WTC11 (cell line): ENCODE data around the gene CDC16. TPM values are rescaled to one million over a fixed set of nuclear protein-coding genes. Genes with fewer than 3 reads are reported as not detected.

Source experiments
- ATAC-seq: fragments of 200-7000 bp; cut with Tn5 transposase; 2 replicates; pipeline ENCODE4 v1.10.0; 2021; ENCODE audit warnings: mild to moderate bottlenecking, moderate library complexity
- CTCF ChIA-PET: fragments of 300-600 bp; sonication (Branson Sonifier 250); formaldehyde crosslinking; loops from one replicate; lab custom pipeline; 2021; ENCODE audit warnings: antibody characterized with exemption; lab: Charles Lee
- POLR2A ChIA-PET: fragments of 350-600 bp; sonication (Branson Sonifier 250); formaldehyde crosslinking; loops from one replicate; lab custom pipeline; 2021; ENCODE audit warnings: antibody characterized with exemption; lab: Charles Lee
- DNase-seq: peaks from one replicate; pipeline ENCODE4 v3.0.0; 2021; ENCODE audit warnings: low spot score
- H3K27ac Mint-ChIP-seq: 2 replicates; pipeline ENCODE4 v1.8.0; 2021; ENCODE audit warnings: mixed read lengths
- H3K27me3 Mint-ChIP-seq: 2 replicates; pipeline ENCODE4 v1.8.0; 2021; ENCODE audit warnings: low read depth, mild to moderate bottlenecking, moderate library complexity, mixed read lengths
- H3K36me3 Mint-ChIP-seq: 2 replicates; pipeline ENCODE4 v1.8.0; 2021; ENCODE audit warnings: mixed read lengths
- H3K4me1 Mint-ChIP-seq: 2 replicates; pipeline ENCODE4 v1.8.0; 2022; ENCODE audit warnings: mixed read lengths
- H3K4me3 Mint-ChIP-seq: 2 replicates; pipeline ENCODE4 v1.8.0; 2021; ENCODE audit warnings: mild to moderate bottlenecking, moderate library complexity, mixed read lengths
- H3K9me3 Mint-ChIP-seq: 2 replicates; pipeline ENCODE4 v1.8.0; 2021; ENCODE audit warnings: mixed read lengths
- AFF4 ChIP-seq: sonication (generic); formaldehyde crosslinking; IDR thresholded peaks from 2 replicates; pipeline ENCODE4 v1.8.1; 2023; ENCODE audit warnings: mild to moderate bottlenecking, missing genetic modification reagents, borderline replicate concordance
- ARID4B ChIP-seq: sonication (generic); formaldehyde crosslinking; IDR thresholded peaks from 2 replicates; pipeline ENCODE4 v1.8.0; 2023; ENCODE audit warnings: missing genetic modification reagents, mild to moderate bottlenecking, borderline replicate concordance
- ATF3 ChIP-seq: sonication (generic); formaldehyde crosslinking; conservative IDR thresholded peaks from 2 replicates; pipeline ENCODE4 v1.8.1; 2022; ENCODE audit warnings: mild to moderate bottlenecking, missing genetic modification reagents
- EMX1 ChIP-seq: fragments of 250-450 bp; sonication (Bioruptor Pico); IDR thresholded peaks from 2 replicates; pipeline ENCODE4 v1.8.0; 2021; ENCODE audit warnings: mild to moderate bottlenecking
- FOXK1 ChIP-seq: sonication (generic); formaldehyde crosslinking; IDR thresholded peaks from 2 replicates; pipeline ENCODE4 v1.8.0; 2022; ENCODE audit warnings: mild to moderate bottlenecking, moderate library complexity, missing genetic modification reagents
- GABPB1 ChIP-seq: sonication (generic); formaldehyde crosslinking; IDR thresholded peaks from 2 replicates; pipeline ENCODE4 v1.8.1; 2023; ENCODE audit warnings: mild to moderate bottlenecking, missing genetic modification reagents
- GTF2I ChIP-seq: fragments of 250-450 bp; sonication (Bioruptor Pico); conservative IDR thresholded peaks from 2 replicates; pipeline ENCODE4 v1.4.0; 2021; ENCODE audit warnings: mild to moderate bottlenecking
- JAZF1 ChIP-seq: fragments of 250-450 bp; sonication (Bioruptor Pico); IDR thresholded peaks from 2 replicates; pipeline ENCODE4 v1.9.0; 2021; ENCODE audit warnings: moderate library complexity, mild to moderate bottlenecking, inconsistent platforms
- KAT7 ChIP-seq: sonication (generic); formaldehyde crosslinking; IDR thresholded peaks from 2 replicates; pipeline ENCODE4 v1.8.1; 2023; ENCODE audit warnings: missing genetic modification reagents, mild to moderate bottlenecking, borderline replicate concordance
- OVOL2 ChIP-seq: fragments of 250-450 bp; sonication (Bioruptor Pico); IDR thresholded peaks from 2 replicates; pipeline ENCODE4 v1.9.0; 2021; ENCODE audit warnings: mild to moderate bottlenecking, borderline replicate concordance
- PRDM15 ChIP-seq: sonication (generic); formaldehyde crosslinking; IDR thresholded peaks from 2 replicates; pipeline ENCODE4 v1.8.0; 2022; ENCODE audit warnings: missing genetic modification reagents
- PRRX2 ChIP-seq: fragments of 250-450 bp; sonication (Bioruptor Pico); IDR thresholded peaks from 2 replicates; pipeline ENCODE4 v1.8.0; 2021; ENCODE audit warnings: mild to moderate bottlenecking
- TCF7 ChIP-seq: sonication (generic); formaldehyde crosslinking; IDR thresholded peaks from 2 replicates; pipeline ENCODE4 v1.8.0; 2022; ENCODE audit warnings: mild to moderate bottlenecking, low read depth, missing genetic modification reagents, moderate library complexity
- ZNF263 ChIP-seq: sonication (generic); formaldehyde crosslinking; IDR thresholded peaks from 2 replicates; pipeline ENCODE4 v1.8.1; 2022; ENCODE audit warnings: low read depth, mild to moderate bottlenecking, moderate library complexity, missing genetic modification reagents
- ZNF423 ChIP-seq: fragments of 250-450 bp; sonication (Bioruptor Pico); IDR thresholded peaks from 2 replicates; pipeline ENCODE4 v2.1.2; 2022; ENCODE audit warnings: mild to moderate bottlenecking, moderate library complexity
- total RNA-seq: library from RNA; stranded (reverse); gene quantifications from 3 replicates; pipeline ENCODE4 v1.2.3, GENCODE V29; 2021
- TF ChIP-seq, protein P1 (sequence below): sonication (generic); formaldehyde crosslinking; IDR thresholded peaks from 2 replicates; pipeline ENCODE4 v1.8.0; 2022; ENCODE audit warnings: mild to moderate bottlenecking, missing genetic modification reagents
- TF ChIP-seq, protein P2 (sequence below): fragments of 250-450 bp; sonication (Bioruptor Pico); IDR thresholded peaks from 2 replicates; pipeline ENCODE4 v1.9.0; 2021; ENCODE audit warnings: mild to moderate bottlenecking, borderline replicate concordance
- TF ChIP-seq, protein P3 (sequence below): sonication (generic); formaldehyde crosslinking; IDR thresholded peaks from 2 replicates; pipeline ENCODE4 v1.8.1; 2022; ENCODE audit warnings: missing genetic modification reagents, borderline replicate concordance

CDC16 gene
- total RNA-seq, 1 experiment from 2014 or later = 73.5 TPM

DNA sequence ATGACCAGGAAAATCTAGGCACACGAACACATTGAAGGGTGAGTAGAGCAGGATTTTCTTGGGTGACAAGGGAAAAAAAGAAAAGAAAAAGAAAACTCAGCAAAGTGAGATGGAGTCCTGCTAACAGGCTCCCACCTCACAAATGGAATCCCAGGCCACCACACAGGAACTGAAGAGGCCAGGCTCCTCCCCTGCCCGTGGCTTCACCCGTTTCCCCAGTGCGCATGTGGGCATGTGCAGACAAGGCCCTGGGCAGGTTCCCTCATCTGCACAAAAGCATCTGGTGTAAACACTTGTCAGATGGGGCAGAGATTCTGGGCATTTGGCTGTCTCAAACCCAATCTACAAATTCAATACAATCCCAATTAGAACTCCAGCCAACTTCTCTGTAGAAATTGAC lies 31.2 kb upstream of the CDC16 start (continued):
- TF ChIP-seq AFF4 (no peak), OVOL2 (CRISPR knock-in tag) (no peak)
- TF ChIP-seq, protein P1, sequence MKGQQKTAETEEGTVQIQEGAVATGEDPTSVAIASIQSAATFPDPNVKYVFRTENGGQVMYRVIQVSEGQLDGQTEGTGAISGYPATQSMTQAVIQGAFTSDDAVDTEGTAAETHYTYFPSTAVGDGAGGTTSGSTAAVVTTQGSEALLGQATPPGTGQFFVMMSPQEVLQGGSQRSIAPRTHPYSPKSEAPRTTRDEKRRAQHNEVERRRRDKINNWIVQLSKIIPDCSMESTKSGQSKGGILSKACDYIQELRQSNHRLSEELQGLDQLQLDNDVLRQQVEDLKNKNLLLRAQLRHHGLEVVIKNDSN (CRISPR knock-in tag) = no peak
- TF ChIP-seq, all 79 proteins: peak for 0

DNA sequence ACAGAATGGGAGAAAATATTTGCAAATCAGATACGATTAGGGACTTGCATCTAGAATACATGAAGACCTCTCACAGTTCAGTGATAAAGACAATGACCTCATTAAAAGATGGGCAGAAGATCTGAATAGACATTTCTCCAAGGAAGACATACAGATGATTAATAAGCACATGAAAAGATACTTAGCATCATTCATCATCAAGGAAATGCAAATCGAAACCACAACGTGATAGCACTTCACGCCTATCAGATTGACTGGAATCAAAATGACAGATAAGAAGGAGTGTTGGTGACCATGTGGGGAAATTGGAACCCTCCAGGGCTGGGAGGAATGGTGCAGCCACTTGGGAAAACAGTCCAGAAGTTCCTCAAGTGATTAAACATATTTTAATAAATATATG lies 29.8 kb upstream of the CDC16 start:
- POLR2A ChIA-PET = no interaction called here
- Mint-ChIP-seq H3K27ac (no peak overlapping the region), H3K27me3 (peaks cover 8% of the 10 kb centered on the region; the same call in 1 of the 2 replicates), H3K36me3 (peaks cover 17% of the 10 kb centered on the region), H3K9me3 (peaks cover 30% of the 10 kb centered on the region), H3K4me1 (peaks cover 13% of the 10 kb centered on the region), H3K4me3 (no peak overlapping the region)
- DNase-seq = no peak
- CTCF ChIA-PET = no interaction called here
- ATAC-seq = no peak
- TF ChIP-seq, protein P2, sequence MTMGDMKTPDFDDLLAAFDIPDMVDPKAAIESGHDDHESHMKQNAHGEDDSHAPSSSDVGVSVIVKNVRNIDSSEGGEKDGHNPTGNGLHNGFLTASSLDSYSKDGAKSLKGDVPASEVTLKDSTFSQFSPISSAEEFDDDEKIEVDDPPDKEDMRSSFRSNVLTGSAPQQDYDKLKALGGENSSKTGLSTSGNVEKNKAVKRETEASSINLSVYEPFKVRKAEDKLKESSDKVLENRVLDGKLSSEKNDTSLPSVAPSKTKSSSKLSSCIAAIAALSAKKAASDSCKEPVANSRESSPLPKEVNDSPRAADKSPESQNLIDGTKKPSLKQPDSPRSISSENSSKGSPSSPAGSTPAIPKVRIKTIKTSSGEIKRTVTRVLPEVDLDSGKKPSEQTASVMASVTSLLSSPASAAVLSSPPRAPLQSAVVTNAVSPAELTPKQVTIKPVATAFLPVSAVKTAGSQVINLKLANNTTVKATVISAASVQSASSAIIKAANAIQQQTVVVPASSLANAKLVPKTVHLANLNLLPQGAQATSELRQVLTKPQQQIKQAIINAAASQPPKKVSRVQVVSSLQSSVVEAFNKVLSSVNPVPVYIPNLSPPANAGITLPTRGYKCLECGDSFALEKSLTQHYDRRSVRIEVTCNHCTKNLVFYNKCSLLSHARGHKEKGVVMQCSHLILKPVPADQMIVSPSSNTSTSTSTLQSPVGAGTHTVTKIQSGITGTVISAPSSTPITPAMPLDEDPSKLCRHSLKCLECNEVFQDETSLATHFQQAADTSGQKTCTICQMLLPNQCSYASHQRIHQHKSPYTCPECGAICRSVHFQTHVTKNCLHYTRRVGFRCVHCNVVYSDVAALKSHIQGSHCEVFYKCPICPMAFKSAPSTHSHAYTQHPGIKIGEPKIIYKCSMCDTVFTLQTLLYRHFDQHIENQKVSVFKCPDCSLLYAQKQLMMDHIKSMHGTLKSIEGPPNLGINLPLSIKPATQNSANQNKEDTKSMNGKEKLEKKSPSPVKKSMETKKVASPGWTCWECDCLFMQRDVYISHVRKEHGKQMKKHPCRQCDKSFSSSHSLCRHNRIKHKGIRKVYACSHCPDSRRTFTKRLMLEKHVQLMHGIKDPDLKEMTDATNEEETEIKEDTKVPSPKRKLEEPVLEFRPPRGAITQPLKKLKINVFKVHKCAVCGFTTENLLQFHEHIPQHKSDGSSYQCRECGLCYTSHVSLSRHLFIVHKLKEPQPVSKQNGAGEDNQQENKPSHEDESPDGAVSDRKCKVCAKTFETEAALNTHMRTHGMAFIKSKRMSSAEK = no peak
- TF ChIP-seq TCF7 (no peak), ATF3 (CRISPR knock-in tag) (no peak), PRDM15 (CRISPR knock-in tag) (no peak), ARID4B (no peak), PRRX2 (CRISPR knock-in tag) (no peak), ZNF263 (CRISPR knock-in tag) (no peak), GTF2I (CRISPR knock-in tag) (no peak), FOXK1 (CRISPR knock-in tag) (no peak), JAZF1 (CRISPR knock-in tag) (no peak), ZNF423 (CRISPR knock-in tag) (no peak), GABPB1 (CRISPR knock-in tag) (no peak), EMX1 (no peak), KAT7 (CRISPR knock-in tag) (no peak)
- TF ChIP-seq, protein P3, sequence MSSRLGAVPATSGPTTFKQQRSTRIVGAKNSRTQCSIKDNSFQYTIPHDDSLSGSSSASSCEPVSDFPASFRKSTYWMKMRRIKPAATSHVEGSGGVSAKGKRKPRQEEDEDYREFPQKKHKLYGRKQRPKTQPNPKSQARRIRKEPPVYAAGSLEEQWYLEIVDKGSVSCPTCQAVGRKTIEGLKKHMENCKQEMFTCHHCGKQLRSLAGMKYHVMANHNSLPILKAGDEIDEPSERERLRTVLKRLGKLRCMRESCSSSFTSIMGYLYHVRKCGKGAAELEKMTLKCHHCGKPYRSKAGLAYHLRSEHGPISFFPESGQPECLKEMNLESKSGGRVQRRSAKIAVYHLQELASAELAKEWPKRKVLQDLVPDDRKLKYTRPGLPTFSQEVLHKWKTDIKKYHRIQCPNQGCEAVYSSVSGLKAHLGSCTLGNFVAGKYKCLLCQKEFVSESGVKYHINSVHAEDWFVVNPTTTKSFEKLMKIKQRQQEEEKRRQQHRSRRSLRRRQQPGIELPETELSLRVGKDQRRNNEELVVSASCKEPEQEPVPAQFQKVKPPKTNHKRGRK = no peak
